GM12878 (cell line): Measurements from ENCODE around the gene ALCAM. TPM values are rescaled to one million over a fixed set of nuclear protein-coding genes. Genes with fewer than 3 reads are reported as not detected.
A peak's percentile ranks its signal among the peaks of the same experiment; 100 is the strongest.

Source experiments
- ATAC-seq: fragments of 200-7000 bp; cut with Tn5 transposase; 3 replicates; pipeline ENCODE4 v1.9.1; 2020; ENCODE audit warnings: mild to moderate bottlenecking, moderate library complexity
- BruUV-seq: library from RNA; stranded (reverse); fragments of 400-500 nt; replicated peaks from 2 replicates; lab custom pipeline; 2021; lab: Mats Ljungman, UMichigan
- CTCF ChIA-PET: fragments of 300-600 bp; sonication (Branson Sonifier 250); formaldehyde crosslinking; extraction: SDS; loops from one replicate; lab custom pipeline; 2021; ENCODE audit warnings: inconsistent platforms; lab: Yijun Ruan, JAX
- POLR2A ChIA-PET: fragments of 350-600 bp; formaldehyde crosslinking; extraction: SDS; loops from one replicate; lab custom pipeline; 2021; ENCODE audit warnings: inconsistent platforms; lab: Charles Lee
- RAD21 ChIA-PET: fragments of 300-600 bp; sonication (Branson Sonifier 250); formaldehyde crosslinking; loops from one replicate; lab custom pipeline; 2023; ENCODE audit warnings: antibody characterized with exemption; ENCODE audit not compliant: unreplicated experiment; lab: Charles Lee
- SMC1A ChIA-PET: fragments of 300-600 bp; sonication (Branson Sonifier 250); formaldehyde crosslinking; loops from one replicate; lab custom pipeline; 2023; ENCODE audit not compliant: unreplicated experiment, uncharacterized antibody; lab: Charles Lee
- DNase-seq: peaks from one replicate; pipeline ENCODE4 v3.0.0-alpha.2; 2011; ENCODE audit warnings: low read depth, low spot score
- FAIRE-seq: peaks from 3 replicates; lab custom pipeline; 2011; peaks lifted over from hg19 to GRCh38; lab: Jason Lieb, UNC
- H2AFZ ChIP-seq: 2 replicates; pipeline ENCODE4 v1.6.0; 2011; ENCODE audit warnings: low read depth, low read length, control low read depth; ENCODE audit not compliant: control insufficient read depth
- H3K27ac ChIP-seq: 2 replicates; pipeline ENCODE4 v1.5.1; 2011; ENCODE audit warnings: control low read depth; ENCODE audit not compliant: control insufficient read depth, insufficient read depth
- H3K27me3 ChIP-seq, 2 experiments: replicated peaks in 1 of 2; 2 replicates each; pipeline versions ENCODE4 v1.6.0 to v1.6.1; 2011; ENCODE audit warnings: low read length in 1 of 2; ENCODE audit not compliant: control insufficient read depth in 2 of 2, insufficient read depth in 2 of 2
- H3K36me3 ChIP-seq, 2 experiments: 2 replicates each; pipeline ENCODE4 v1.5.1; 2011; ENCODE audit warnings: low read length in 1 of 2; ENCODE audit not compliant: control insufficient read depth in 2 of 2, insufficient read depth in 2 of 2
- H3K4me1 ChIP-seq: 2 replicates; pipeline ENCODE4 v1.6.1; 2011; ENCODE audit warnings: mild to moderate bottlenecking, low read length, moderate library complexity, mixed read lengths; ENCODE audit not compliant: control insufficient read depth, insufficient read depth
- H3K4me2 ChIP-seq: 2 replicates; pipeline ENCODE4 v1.6.0; 2011; ENCODE audit warnings: control low read depth; ENCODE audit not compliant: control insufficient read depth, insufficient read depth
- H3K4me3 ChIP-seq: fragments of 200-600 bp; sonication (generic); 2 replicates; pipeline ENCODE4 v1.5.1; 2016
- H3K79me2 ChIP-seq: 2 replicates; pipeline ENCODE4 v1.6.0; 2011; ENCODE audit warnings: low read length; ENCODE audit not compliant: control insufficient read depth, insufficient read depth
- H3K9ac ChIP-seq: 2 replicates; pipeline ENCODE4 v1.8.0; 2011; ENCODE audit warnings: low read length, control low read depth, mixed read lengths; ENCODE audit not compliant: control insufficient read depth, insufficient read depth
- H3K9me3 ChIP-seq: replicated peaks from 3 replicates; pipeline ENCODE4 v1.5.1; 2011; ENCODE audit warnings: mild to moderate bottlenecking, low read length; ENCODE audit not compliant: control insufficient read depth, insufficient read depth
- H4K20me1 ChIP-seq: 2 replicates; pipeline ENCODE4 v1.6.0; 2011; ENCODE audit not compliant: control insufficient read depth, insufficient read depth
- WGBS: methylation state at CpG from one replicate; pipeline ENCODE4 v1.1.6; 2016; ENCODE audit warnings: low lambda C conversion rate; ENCODE audit not compliant: insufficient replicate concordance, insufficient coverage; ENCODE audit errors: missing lambda C conversion rate; 5-methylcytosine and 5-hydroxymethylcytosine counted together
- in situ Hi-C: fragments of 300-500 bp; cut with MboI; formaldehyde crosslinking; loops from 9 replicates; pipeline ENCODE4 v1.14.3; 2018; ENCODE audit warnings: mixed read lengths
- intact Hi-C: fragments of 100-400 bp; cut with micrococcal nuclease; formaldehyde crosslinking; loops from one replicate; pipeline ENCODE4 v1.14.2; 2022; ENCODE audit not compliant: unreplicated experiment
- polyA plus RNA-seq, 11 experiments: library from polyadenylated mRNA; depleted of rRNA in 4 of 11; unstranded in 6 of 11; stranded (reverse) in 5 of 11; fragments of >200 nt; fragmentation: Nextera tagmentation in 4 of 11; fragmentation: Illumina TruSeq in 1 of 11; extraction: Ambion mirVana in 4 of 11; extraction: Trizol in 1 of 11; gene quantifications; 1 replicate in 1 of 11; 2 replicates in 10 of 11; pipeline versions ENCODE4 v1.2.1 to v1.2.3, GENCODE V29; 2011 to 2016; ENCODE audit warnings: inconsistent platforms in 2 of 11, missing spikeins in 2 of 11, low read depth in 1 of 11
- total RNA-seq, 4 experiments: library from RNA; depleted of rRNA in 3 of 4; stranded (reverse); fragments of >200 nt in 3 of 4; fragmentation: Illumina TruSeq in 1 of 4; extraction: Trizol in 1 of 4; gene quantifications; 2 replicates each; pipeline versions ENCODE4 v1.2.1 to v1.2.3, GENCODE V29; 2013 to 2021
- TF ChIP-seq, protein P1 (sequence below): fragments of 450-650 bp; IDR thresholded peaks from 2 replicates; pipeline ENCODE4 v1.6.1; 2017; ENCODE audit warnings: antibody characterized with exemption, mild to moderate bottlenecking, moderate library complexity
- TF ChIP-seq, protein P2 (sequence below): fragments of 450-650 bp; IDR thresholded peaks from 2 replicates; pipeline ENCODE4 v1.6.1; 2018; ENCODE audit warnings: mild to moderate bottlenecking, low read depth, moderate library complexity; ENCODE audit not compliant: partially characterized antibody

ALCAM gene
- total and polyA plus RNA-seq, 10 of the 15 experiments (the other 5 are each of a cell fraction or from before 2014, with no cell fraction given): 12.2 to 54.2 (median 32.6) TPM

- H2AFZ ChIP-seq: no peak overlapping the region
- ChIA-PET SMC1A (interaction anchor here (0.6 kb wide), 1 partner anchor 306 kb away, joined by 3 read pairs; no protein-coding TSS in a partner anchor), RAD21 (interaction anchor here (1.4 kb wide), 1 partner anchor 98 kb away, joined by 3 read pairs; no protein-coding TSS in a partner anchor)
- H3K27ac ChIP-seq: no peak overlapping the region
- intact Hi-C loops: no loop called here
- H3K36me3 ChIP-seq: no peaks in the 10 kb centered on the region
- no peaks in the 10 kb centered on the region for H3K9me3 ChIP-seq
- no peak for DNase-seq
- no TSS peak for BruUV-seq
- TF ChIP-seq, protein P1, sequence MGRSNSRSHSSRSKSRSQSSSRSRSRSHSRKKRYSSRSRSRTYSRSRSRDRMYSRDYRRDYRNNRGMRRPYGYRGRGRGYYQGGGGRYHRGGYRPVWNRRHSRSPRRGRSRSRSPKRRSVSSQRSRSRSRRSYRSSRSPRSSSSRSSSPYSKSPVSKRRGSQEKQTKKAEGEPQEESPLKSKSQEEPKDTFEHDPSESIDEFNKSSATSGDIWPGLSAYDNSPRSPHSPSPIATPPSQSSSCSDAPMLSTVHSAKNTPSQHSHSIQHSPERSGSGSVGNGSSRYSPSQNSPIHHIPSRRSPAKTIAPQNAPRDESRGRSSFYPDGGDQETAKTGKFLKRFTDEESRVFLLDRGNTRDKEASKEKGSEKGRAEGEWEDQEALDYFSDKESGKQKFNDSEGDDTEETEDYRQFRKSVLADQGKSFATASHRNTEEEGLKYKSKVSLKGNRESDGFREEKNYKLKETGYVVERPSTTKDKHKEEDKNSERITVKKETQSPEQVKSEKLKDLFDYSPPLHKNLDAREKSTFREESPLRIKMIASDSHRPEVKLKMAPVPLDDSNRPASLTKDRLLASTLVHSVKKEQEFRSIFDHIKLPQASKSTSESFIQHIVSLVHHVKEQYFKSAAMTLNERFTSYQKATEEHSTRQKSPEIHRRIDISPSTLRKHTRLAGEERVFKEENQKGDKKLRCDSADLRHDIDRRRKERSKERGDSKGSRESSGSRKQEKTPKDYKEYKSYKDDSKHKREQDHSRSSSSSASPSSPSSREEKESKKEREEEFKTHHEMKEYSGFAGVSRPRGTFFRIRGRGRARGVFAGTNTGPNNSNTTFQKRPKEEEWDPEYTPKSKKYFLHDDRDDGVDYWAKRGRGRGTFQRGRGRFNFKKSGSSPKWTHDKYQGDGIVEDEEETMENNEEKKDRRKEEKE: no peak
- TF ChIP-seq, protein P2, sequence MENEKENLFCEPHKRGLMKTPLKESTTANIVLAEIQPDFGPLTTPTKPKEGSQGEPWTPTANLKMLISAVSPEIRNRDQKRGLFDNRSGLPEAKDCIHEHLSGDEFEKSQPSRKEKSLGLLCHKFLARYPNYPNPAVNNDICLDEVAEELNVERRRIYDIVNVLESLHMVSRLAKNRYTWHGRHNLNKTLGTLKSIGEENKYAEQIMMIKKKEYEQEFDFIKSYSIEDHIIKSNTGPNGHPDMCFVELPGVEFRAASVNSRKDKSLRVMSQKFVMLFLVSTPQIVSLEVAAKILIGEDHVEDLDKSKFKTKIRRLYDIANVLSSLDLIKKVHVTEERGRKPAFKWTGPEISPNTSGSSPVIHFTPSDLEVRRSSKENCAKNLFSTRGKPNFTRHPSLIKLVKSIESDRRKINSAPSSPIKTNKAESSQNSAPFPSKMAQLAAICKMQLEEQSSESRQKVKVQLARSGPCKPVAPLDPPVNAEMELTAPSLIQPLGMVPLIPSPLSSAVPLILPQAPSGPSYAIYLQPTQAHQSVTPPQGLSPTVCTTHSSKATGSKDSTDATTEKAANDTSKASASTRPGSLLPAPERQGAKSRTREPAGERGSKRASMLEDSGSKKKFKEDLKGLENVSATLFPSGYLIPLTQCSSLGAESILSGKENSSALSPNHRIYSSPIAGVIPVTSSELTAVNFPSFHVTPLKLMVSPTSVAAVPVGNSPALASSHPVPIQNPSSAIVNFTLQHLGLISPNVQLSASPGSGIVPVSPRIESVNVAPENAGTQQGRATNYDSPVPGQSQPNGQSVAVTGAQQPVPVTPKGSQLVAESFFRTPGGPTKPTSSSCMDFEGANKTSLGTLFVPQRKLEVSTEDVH: no peak
- TF ChIP-seq, all 136 proteins: peak for 0
- no peak overlapping the region for H3K9ac ChIP-seq
- H3K79me2 ChIP-seq: no peaks in the 10 kb centered on the region
- H3K4me3 ChIP-seq: no peak overlapping the region
- POLR2A ChIA-PET: no interaction called here
- no peaks in the 10 kb centered on the region for H3K27me3 ChIP-seq
- 0% methylated on average over 3 of the region's 3 CpGs for WGBS
- no peak overlapping the region for H3K4me2 ChIP-seq
- H4K20me1 ChIP-seq: no peaks in the 10 kb centered on the region
- peak; percentile 52 for ATAC-seq
- FAIRE-seq: no peak
- CTCF ChIA-PET: no interaction called here
- in situ Hi-C loops: no loop called here
- H3K4me1 ChIP-seq: no peaks in the 10 kb centered on the region
Measured at GRCh38 chr3:105615814-105616213, 249.1 kb downstream of the ALCAM start.
